Activated effector memory CD4-positive, alpha-beta T cell treated with anti-CD3 and anti-CD28 coated beads, Interleukin-2, amount 50 U/mL, for 16 hours (primary cell): ENCODE data around the gene CDRT15L2.
"Not testable (repeated sequence)": the region's sequence is repeated elsewhere in the genome, so short reads cannot be mapped to it uniquely, and the experiment has no call there.

Source experiments
- DNase-seq: peaks from one replicate; pipeline ENCODE4 v3.0.0-alpha.2; 2020

Gene CDRT15L2

GRCh38 chr17:20579424-20579823 is at the start of gene CDRT15L2:
TSS of gene CDRT15L2 (plus strand) at chr17:20579724. CDS start at chr17:20579744, 20 bp downstream.
- DNase-seq = not testable (repeated sequence)

GRCh38 chr17:20530104-20530503 is 49.4 kb upstream of the CDRT15L2 start:
- DNase-seq = not testable (repeated sequence)

- not testable (repeated sequence) for DNase-seq
Observed at GRCh38 chr17:20532544-20533090, 46.9 kb upstream of the CDRT15L2 start.

DNA sequence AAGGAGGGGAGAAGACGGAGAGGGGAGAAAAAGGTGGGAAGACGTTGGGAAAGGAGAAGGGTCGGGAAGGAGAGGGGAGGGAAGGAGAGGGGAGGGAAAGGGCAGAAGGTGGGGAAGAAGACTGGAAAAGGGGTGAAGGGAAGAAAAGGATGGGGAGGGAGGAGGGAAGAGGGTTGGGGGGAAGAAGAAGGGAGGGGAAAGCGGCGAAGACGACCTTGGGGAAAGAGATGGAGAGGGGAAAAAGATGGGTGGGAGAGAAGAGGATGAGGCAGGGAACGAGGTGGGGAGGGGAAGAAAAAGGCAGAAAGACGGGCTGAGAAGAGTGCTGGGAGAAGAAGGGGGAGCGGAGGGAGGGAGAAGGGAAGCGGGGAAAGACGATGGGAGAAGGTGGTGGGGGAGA is 46.3 kb upstream of the CDRT15L2 start:
- not testable (repeated sequence) for DNase-seq

GRCh38 chr17:20534711-20535550 is 44.6 kb upstream of the CDRT15L2 start:
- not testable (repeated sequence) for DNase-seq

DNA sequence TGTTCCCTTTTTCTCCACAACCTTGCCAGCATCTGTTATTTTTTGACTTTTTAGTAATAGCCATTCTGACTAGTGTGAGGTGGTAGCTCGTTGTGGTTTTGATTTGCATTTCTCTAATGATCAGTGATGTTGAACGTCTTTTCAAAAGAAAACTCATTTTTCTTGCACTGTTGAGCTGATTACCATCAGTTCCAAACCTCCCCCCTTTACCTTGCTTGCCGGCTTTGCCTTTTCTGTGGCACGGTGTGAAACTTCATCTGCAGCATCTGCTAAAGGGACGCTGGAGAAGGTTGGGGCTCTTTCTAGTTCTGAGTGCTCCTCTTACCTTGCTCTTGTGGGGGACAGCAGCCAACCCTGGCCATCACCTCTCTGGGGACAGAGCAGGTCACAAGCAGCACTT is 39.1 kb upstream of the CDRT15L2 start:
- DNase-seq = not testable (repeated sequence)

GRCh38 chr17:20540865-20541264 is 38.7 kb upstream of the CDRT15L2 start:
- DNase-seq = not testable (repeated sequence)

DNA sequence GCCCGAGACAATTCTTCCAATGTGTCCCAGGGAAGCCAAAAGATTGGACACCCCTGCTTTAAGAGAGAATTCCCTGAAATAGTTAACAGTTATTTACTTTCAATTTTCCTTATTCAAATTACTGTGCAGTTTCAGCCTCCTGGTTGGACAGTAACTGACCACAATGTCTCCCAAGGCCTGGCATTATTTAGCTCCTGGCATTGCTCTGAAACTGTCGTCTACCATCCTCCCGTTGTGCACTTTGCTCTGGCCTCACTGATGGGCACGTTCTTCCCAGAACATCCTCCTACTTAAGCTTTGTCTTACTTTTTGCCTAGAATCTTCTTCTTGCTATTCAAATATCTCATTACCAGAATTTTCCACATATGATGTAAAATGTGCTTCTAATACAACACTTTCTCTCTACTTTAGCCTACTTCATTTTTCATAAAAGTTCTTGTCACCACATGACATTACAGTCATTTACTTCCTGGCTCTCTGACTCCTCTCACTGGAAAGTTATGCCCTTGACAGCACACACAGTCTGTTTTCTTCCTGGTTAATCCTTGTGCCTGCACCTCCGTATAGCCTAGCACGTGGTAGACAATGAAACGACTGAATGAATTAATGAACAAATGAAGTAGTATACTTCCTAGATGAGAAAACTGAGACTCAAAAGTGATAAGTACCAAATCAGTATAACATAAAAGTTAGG is 37.5 kb upstream of the CDRT15L2 start:
- DNase-seq = not testable (repeated sequence)

DNA sequence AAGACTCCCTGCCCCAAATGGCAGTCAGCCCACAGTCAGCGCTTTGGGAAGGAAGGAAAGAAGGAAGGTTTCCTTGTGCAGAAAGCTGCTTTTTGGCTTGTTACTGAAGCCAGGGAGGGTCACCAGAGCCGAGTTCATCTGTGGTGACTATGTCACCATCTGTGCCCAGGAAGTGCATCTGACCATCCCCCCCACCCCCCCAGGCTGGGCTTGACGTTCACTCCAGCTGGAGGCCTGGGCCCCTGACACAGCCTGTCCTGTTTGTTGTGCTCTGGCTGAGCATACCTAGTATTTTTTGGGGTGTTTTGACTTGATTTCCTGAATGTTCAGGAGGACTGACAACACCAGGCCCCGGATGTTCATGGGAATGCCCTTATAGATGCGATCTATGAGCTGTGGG is 31.6 kb upstream of the CDRT15L2 start:
- not testable (repeated sequence) for DNase-seq

GRCh38 chr17:20552920-20553319 is 26.6 kb upstream of the CDRT15L2 start:
- DNase-seq = not testable (repeated sequence)

- not testable (repeated sequence) for DNase-seq
Observed at GRCh38 chr17:20554728-20555127, 24.8 kb upstream of the CDRT15L2 start.

DNA sequence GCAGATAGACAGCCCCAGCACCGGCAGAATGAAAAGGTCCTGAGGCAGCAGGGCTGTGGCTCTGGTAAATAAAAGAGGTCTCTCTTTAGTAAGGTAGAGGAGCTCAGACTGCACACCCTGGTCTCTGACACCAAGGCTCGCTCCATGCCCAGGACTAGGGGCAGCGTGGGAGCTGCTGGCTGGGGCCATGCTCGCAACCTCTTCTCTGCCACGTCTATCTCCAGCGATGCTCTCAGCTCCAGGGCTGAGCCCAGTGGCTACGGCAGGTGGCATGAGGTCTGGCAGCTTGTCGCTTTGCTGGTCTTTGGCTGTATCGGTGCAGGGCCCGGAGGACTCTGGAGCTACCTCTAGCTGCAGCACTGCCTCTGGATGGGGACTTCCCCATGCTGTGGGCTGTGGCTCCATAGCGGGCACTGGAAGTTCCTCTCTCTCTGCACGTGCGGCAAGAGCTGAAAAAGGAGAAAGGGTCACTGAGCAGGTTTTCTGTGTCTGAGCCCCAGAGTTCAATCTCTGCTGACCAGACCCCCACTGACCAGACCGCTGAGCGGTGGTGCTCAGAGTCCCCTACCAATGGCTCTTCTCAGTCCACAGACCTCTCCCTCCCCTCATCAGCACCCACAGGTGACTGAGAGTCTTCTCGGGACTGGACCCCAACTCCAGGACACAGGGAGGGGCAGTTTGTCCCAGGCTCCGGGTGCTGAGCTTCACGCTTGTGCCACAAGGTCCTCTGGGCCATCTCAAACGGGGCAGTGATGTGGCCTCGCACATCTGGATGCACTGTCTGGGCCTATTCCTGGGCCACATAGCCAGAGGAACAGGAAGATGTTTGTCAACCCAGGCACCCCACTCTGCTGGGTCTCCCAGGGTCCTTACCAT is 24.2 kb upstream of the CDRT15L2 start:
- not testable (repeated sequence) for DNase-seq

DNA sequence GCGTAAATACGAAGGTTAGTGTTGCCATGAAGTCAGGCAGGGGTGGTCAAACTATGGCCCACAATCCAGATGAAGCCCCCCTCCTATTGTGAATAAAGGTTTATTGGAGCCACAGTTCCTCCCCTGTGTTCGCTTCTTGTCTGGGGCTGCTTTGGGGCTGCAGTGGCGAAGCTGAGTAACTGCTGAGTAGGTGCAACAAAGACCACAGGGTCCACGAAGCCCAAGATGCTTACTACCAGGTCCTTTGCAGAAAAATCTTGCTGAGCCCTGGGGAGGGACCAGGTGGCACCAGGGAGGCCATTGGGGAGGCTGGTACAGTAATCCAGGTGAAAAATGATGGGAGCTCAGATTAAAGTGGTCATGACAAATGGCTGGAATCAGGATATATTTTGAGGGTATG is 21.4 kb upstream of the CDRT15L2 start:
- DNase-seq = not testable (repeated sequence)

DNA sequence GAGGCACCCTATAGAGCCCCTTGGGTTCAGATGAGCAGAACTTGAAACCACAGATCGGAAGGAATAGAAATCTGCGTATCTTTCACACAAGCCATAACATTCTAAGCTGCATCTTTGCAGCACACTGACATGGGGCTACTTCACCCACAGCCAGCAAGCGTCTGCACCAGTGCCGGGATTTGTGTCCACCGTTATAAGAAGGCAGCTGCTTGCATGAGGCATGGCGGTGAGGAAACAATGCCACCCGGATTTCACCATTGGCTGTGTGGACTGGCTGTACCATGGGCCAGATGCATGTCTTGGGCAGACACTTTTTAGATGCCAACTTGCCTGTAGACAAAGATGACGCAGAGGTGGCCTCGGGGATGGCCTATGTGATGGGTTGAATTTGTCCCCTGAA is 20.5 kb upstream of the CDRT15L2 start:
- not testable (repeated sequence) for DNase-seq

- DNase-seq = no peak
Observed at GRCh38 chr17:20562587-20562986, 16.9 kb upstream of the CDRT15L2 start.

DNA sequence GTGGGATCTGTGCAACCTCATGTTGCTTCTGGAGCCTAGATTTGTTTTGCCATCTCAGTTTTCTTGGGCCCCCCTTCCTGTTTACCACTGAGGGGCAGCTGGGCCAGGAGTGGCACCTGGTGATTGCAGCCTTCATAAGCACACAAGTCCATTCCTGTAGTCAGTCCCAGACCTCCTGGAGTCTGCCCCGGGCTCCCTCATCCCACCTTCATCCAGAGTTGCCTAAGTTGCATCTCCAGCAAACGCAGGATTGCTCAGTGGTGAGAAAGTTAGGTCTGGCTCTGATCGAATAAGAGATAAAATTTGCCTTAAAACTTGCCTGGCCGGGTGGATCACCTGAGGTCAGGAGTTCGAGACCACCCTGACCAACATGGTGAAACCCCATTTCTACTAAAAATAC is 14.3 kb upstream of the CDRT15L2 start:
- not testable (repeated sequence) for DNase-seq

DNA sequence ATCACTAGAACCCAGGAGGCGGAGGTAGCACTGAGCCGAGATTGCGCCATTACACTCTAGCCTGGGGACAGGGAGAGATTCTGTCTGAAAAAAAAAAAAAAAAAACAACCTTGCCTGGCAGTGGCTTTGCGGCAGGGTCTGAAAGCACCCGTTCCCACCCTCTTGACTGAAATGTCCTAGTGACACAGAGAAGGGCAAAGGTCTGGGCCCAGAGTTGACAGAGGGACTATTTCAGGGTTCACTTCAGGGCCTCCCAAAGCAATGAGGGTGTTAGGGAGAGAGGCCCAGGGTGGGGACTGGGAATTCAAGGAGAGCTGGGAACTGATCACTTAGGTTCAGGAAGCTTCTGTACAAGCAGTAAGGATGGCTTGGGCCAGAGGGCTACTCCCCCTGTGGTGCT is 13.8 kb upstream of the CDRT15L2 start:
- DNase-seq = no peak

DNA sequence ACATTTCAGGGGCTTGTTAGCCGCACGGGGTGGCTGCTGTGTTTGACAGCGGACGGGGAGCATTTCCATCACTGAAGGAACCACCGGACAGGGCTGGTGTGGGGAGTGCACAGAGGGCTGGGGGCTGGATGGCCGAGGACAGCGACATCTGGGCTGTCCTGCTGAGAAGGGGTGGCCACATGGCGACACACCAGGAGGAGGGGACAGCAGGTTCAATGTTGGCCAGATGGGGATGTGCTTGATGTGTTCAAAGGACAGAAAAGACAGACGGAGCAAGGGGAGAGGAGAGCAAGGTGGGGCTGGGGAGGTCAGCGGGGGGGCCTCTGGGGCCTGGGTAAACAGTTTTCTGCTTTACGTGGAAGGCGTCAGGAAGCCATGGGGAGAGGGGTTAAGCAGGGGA is 12.8 kb upstream of the CDRT15L2 start:
- not testable (repeated sequence) for DNase-seq

- DNase-seq = not testable (repeated sequence)
Observed at GRCh38 chr17:20567421-20567820, 12.1 kb upstream of the CDRT15L2 start.

DNA sequence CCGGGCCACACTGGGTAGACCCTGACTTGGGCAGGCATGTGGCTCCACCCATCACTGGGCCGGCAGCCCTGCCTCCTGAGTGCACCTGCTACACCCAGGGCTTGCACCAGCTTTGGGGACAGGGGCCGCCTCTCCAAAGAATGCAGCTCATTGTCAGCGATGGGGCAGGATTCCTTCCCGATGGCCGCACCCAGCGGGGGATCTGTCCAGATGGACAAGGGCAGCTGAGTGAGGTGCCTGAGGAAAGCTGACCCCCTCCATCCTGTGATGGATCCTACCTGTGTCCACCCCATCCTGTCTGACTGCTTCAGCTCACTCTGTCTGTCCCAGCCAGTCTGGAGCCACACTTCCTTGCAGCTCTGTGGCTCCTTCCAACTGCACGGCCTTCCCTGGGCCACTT is 10.9 kb upstream of the CDRT15L2 start:
- not testable (repeated sequence) for DNase-seq

DNA sequence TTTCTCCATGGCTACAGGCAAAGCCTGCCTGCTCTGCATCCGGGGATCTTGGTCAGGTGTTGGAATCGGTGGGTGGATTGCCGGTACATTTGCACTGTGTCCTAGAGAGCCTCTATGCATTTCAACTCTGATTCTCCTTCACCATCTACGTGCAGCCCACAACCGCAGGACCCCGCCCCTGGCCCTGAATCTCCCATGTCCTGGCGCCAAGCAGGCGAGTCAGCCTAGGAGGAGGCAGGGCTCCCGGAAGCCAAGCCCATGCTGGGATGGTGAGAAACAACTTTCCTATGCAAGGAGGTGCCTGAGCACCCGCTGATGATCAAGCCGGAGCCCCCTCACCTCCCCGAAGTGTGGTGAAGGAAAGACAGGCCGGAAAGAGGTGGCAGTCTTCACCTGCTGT is 7.9 kb upstream of the CDRT15L2 start:
- not testable (repeated sequence) for DNase-seq

DNA sequence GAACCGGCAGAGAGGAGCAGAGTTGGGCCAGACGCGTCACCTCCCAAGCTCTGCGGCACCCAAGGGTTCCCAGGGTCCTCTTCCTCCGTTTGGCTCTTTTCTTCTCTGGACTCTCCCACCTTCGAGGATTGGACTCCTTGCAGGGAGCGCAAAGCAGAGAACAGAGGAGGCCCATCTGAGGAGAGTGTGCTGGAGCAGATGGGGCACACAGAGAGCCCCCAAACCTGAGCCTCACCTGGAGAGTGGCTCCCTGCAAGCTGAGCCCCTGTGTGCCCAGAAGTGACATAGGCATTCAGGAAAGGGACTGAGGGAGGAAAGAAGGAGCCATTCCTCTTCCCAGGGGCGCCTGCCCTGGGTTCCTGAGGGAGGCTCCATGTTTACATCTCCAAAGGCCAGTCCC is 6.3 kb upstream of the CDRT15L2 start:
- DNase-seq = not testable (repeated sequence)

GRCh38 chr17:20575071-20575470 is 4.5 kb upstream of the CDRT15L2 start:
- not testable (repeated sequence) for DNase-seq
